Lower lobe of right lung (tissue), 2 donors: ENCODE data around the gene PIP4K2B. TPM values are rescaled to one million over a fixed set of nuclear protein-coding genes. Genes with fewer than 3 reads are reported as not detected.
A peak's percentile ranks its signal among the peaks of the same experiment; 100 is the strongest.

Experiments
- ATAC-seq, 2 donors: fragments of 200-7000 bp; cut with Tn5 transposase; one replicate each; pipeline ENCODE4 v1.9.1; 2020 to 2022; ENCODE audit warnings: mild to moderate bottlenecking in 2 of 2, moderate library complexity in 2 of 2
- DNase-seq: peaks from one replicate; pipeline ENCODE4 v3.0.0-alpha.2; 2020
- H3K27ac ChIP-seq: fragments of 200-600 bp; one replicate; pipeline ENCODE4 v1.8.0; 2022
- H3K27me3 ChIP-seq: fragments of 200-600 bp; one replicate; pipeline ENCODE4 v1.8.0; 2022; ENCODE audit warnings: low read depth
- H3K36me3 ChIP-seq: fragments of 200-600 bp; one replicate; pipeline ENCODE4 v1.8.0; 2022; ENCODE audit warnings: mild to moderate bottlenecking
- H3K4me1 ChIP-seq: fragments of 200-600 bp; one replicate; pipeline ENCODE4 v1.8.0; 2022
- H3K4me3 ChIP-seq: fragments of 200-600 bp; one replicate; pipeline ENCODE4 v1.8.0; 2022; ENCODE audit warnings: mild to moderate bottlenecking
- H3K9me3 ChIP-seq: fragments of 200-600 bp; one replicate; pipeline ENCODE4 v1.8.0; 2022
- intact Hi-C: fragments of 100-400 bp; cut with DNase I; formaldehyde crosslinking; loops from one replicate; pipeline ENCODE4 v1.11.0; 2022
- total RNA-seq: library from RNA; stranded (reverse); fragmentation: NEBNext Ultra II Directional; extraction: Animal tissue kit (Norgen Biotek cat#: 25700); gene quantifications from one replicate; pipeline ENCODE4 v1.2.1, GENCODE V29; 2021
- TF ChIP-seq, protein P1 (sequence below): fragments of 200-600 bp; IDR thresholded peaks from one replicate; pipeline ENCODE4 v1.8.0; 2022; ENCODE audit warnings: antibody characterized with exemption, mild to moderate bottlenecking
- donor health status: DM: no; HTN: yes; CAD: no; lungs with severe emphysema.

The PIP4K2B gene
- total RNA-seq, 1 donor from 2014 or later: 44.8 TPM

DNA sequence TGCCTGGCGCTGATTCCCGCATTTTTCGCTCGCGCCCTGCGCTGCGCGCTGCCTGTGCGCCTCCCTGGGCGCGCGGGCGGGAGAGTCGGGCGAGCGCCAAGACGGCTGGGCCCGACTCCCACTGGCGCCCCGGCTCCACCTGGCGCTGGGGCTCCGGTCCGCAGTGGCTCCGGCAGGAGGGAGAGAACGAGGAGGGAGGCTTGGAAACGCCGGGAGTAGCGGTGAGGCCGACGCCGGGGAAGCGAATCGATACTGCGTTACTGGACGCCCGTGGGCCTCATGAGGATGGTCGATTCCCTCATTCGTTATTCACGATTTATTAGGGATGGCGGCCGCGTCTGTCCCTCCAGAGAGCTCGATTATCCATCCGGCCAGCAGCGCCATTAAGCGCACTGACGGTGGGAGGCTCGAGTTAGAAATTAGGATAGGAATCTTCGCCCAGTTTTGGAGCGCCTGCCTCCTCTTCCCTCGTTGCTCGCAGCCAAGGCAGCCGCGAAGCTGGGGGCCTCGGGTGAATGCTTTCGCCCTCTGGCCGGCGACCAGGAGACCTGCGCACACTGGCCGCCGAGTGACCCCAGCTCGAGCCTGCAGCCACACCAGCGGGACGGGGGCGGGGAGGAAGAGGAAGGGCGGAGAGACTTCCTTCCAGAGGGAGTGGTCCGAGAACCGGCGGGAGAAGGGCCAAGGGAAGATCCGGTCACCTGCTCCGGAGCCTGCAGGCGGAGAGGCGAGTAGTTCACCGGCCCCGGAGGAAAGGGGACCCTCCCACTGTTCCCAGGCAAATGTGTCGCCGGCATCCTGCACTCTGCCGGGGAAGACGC is 49.9 kb downstream of the PIP4K2B start:
- ATAC-seq (peak; percentile 40 to 48), DNase-seq (peak; percentile 92)
- Histone ChIP-seq H3K4me3 (peak overlapping the region; percentile 95), H3K27me3 (peaks cover 7% of the 10 kb centered on the region), H3K36me3 (peaks cover 7% of the 10 kb centered on the region), H3K9me3 (no peaks in the 10 kb centered on the region), H3K4me1 (peaks cover 68% of the 10 kb centered on the region), H3K27ac (peak overlapping the region; percentile 89)
- intact Hi-C loops: no loop called here
- TF ChIP-seq, protein P1, sequence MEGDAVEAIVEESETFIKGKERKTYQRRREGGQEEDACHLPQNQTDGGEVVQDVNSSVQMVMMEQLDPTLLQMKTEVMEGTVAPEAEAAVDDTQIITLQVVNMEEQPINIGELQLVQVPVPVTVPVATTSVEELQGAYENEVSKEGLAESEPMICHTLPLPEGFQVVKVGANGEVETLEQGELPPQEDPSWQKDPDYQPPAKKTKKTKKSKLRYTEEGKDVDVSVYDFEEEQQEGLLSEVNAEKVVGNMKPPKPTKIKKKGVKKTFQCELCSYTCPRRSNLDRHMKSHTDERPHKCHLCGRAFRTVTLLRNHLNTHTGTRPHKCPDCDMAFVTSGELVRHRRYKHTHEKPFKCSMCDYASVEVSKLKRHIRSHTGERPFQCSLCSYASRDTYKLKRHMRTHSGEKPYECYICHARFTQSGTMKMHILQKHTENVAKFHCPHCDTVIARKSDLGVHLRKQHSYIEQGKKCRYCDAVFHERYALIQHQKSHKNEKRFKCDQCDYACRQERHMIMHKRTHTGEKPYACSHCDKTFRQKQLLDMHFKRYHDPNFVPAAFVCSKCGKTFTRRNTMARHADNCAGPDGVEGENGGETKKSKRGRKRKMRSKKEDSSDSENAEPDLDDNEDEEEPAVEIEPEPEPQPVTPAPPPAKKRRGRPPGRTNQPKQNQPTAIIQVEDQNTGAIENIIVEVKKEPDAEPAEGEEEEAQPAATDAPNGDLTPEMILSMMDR: peak; percentile 16

DNA sequence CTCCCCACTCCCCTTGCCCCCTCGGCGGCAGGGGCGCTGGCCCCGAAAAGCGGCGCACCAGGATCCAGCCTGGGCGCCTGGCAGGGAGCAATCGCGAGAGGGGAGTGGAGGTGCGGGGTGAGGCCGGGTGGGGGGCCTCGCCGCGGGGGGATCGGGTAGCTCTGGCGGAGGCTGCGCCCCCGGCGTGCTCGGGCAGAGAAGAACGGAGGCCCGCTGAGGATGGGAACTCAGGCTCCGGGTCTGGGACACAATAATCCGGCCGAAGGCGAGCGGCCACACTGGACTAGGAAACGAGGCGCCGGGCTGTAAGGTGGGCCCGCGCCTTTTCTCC is 50.5 kb downstream of the PIP4K2B start:
- Histone ChIP-seq H3K4me3 (peak overlapping the region; percentile 95), H3K27ac (peak overlapping the region; percentile 89), H3K27me3 (peaks cover 7% of the 10 kb centered on the region), H3K4me1 (peaks cover 68% of the 10 kb centered on the region), H3K36me3 (peaks cover 2% of the 10 kb centered on the region), H3K9me3 (no peaks in the 10 kb centered on the region)
- ATAC-seq: no peak
- DNase-seq: no peak
- TF ChIP-seq, protein P1: no peak
- intact Hi-C loops: no loop called here

DNA sequence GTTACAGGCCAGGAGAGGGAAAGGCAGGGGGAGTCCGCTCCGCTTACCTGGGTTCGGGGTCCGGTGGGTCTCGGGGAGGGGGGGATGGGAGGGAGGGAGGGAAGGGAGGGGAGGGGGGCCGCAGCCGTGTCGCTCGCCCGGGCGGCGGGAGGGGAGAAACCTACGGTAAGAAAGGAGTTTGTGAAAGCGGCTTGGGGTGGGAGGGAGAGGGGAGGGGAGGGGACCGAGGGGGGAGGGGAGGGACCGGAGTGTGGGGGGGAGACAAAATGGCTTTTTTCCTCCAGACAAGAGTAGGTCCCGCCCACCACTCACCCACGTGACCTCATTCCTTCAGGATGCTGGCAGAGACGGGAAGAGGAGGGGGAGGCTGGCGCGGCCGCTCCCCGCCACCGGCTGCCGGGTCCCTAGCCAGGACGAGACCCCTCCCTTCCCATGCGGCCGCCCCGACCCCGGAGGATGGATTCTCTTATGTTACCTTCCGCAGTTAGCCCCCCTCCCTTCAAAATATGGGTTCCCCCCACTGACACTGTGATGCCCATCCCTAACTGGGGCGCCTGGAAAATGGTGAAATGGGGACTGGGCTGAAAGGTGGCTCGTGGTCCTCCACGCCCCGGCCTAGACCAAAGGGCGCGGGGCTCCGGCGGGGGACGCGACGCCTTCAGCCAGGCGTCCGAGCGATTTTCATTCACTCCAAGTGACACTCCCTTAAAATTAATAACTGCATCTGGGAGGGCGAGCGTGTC is 51.0 kb downstream of the PIP4K2B start, which contains the start of gene PCGF2:
Gene PCGF2 (minus strand): TSS at position 188 of the 743 bp plus-strand sequence. CDS start 7,934 bp downstream, outside the sequence.
- ATAC-seq: peak; percentile 16 to 47
- TF ChIP-seq, protein P1: no peak
- no peaks in the 10 kb centered on the region for H3K9me3 ChIP-seq

DNA sequence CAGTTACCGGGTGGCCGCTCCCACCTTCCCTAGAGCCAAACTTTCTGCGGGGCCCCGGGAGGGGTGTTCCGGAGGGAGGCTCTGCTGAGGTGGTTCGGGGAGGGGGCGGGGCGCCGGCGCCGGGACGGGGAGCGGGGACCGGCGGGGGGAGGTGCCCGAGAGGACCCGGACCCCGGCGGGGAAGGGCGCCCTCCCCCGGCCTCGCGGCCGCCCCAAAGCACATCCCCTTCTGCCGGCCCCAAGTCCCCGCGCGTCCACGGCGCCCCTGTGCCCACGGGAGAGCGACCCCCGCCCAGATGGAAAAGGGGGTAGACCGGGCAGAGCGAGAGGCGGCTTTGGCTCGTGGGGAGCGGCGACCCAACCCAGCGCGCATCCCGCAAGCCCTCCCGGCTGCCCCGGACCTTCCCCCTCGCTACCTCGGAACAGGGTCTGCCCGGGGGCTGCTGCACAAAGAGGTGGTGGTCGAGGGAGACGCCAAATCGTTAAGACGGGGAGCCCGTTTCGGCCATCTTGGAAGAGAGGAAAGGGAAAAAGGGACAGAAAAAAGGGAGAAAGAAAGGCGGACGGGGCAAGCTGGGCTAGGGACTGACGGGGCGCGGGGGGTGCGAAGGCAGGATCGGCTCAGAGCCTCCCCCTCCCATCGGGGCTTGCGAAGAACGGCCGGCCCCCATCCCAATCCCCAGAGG is 51.8 kb downstream of the PIP4K2B start:
- DNase-seq: peak; percentile 63
- intact Hi-C loops: no loop called here
- no peak for ATAC-seq
- Histone ChIP-seq H3K9me3 (no peaks in the 10 kb centered on the region), H3K36me3 (no peaks in the 10 kb centered on the region), H3K27ac (peak overlapping the region; percentile 81), H3K4me3 (peak overlapping the region; percentile 95), H3K27me3 (peaks cover 7% of the 10 kb centered on the region), H3K4me1 (peaks cover 71% of the 10 kb centered on the region)
- TF ChIP-seq, protein P1: no peak

More for the DNA sequence above, 51.0 kb downstream of the PIP4K2B start, which contains the start of gene PCGF2:
- peaks cover 67% of the 10 kb centered on the region for H3K4me1 ChIP-seq
- no peaks in the 10 kb centered on the region for H3K36me3 ChIP-seq
- H3K4me3 ChIP-seq: peak within 1 kb of the TSS; percentile 95
- intact Hi-C loops: no loop called here
- DNase-seq: peak; percentile 95
- H3K27me3 ChIP-seq: peaks cover 7% of the 10 kb centered on the region
- H3K27ac ChIP-seq: peak within 1 kb of the TSS; percentile 89

DNA sequence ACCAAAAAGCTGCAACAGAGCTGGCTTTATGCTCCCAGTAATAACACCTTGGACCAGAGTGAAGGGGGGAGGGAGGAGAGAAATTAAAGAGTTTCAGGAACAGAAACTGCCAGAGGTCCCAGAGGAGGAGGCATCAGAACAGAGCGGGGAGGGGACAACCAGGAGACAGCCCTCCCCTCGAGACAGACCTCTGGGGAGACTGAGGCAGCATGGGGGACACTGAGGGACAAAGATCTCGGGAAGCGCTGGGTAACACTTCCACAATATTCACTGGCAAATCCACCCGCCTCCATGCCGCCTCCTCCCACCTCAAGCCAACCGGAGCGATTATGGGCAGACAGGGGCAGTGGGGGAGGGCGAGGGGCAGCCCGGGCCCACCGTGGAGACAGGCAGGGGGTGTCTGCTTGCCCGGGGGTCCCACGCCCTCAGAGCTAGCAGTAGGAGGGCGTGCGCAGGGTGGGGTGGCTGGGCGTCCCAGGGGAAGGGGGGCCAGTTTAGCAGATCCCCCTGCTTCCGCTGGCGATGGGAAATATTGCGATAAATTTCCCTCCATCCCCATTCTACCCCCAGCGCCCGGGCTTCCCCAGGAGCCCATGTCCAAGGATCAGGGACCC is 52.4 kb downstream of the PIP4K2B start:
- peaks cover 7% of the 10 kb centered on the region for H3K27me3 ChIP-seq
- peak overlapping the region; percentile 81 for H3K27ac ChIP-seq
- intact Hi-C loops: no loop called here
- ATAC-seq (no peak), DNase-seq (no peak)
- peak overlapping the region; percentile 95 for H3K4me3 ChIP-seq
- TF ChIP-seq, protein P1: no peak
- H3K9me3 ChIP-seq: no peaks in the 10 kb centered on the region
- peaks cover 77% of the 10 kb centered on the region for H3K4me1 ChIP-seq
- no peaks in the 10 kb centered on the region for H3K36me3 ChIP-seq
